GM10266 (cell line): ENCODE results near the gene GRIK4.

Experiments
- DNase-seq: peaks from one replicate; pipeline ENCODE4 v3.0.0; 2012; ENCODE audit errors: extremely low spot score
- TF ChIP-seq, protein P1 (sequence below): IDR thresholded peaks from 2 replicates; pipeline ENCODE4 v1.5.1; 2012; ENCODE audit warnings: mild to moderate bottlenecking, low read depth; ENCODE audit not compliant: control insufficient read depth, insufficient read depth; ENCODE audit errors: missing control alignments

GRIK4 gene

DNA sequence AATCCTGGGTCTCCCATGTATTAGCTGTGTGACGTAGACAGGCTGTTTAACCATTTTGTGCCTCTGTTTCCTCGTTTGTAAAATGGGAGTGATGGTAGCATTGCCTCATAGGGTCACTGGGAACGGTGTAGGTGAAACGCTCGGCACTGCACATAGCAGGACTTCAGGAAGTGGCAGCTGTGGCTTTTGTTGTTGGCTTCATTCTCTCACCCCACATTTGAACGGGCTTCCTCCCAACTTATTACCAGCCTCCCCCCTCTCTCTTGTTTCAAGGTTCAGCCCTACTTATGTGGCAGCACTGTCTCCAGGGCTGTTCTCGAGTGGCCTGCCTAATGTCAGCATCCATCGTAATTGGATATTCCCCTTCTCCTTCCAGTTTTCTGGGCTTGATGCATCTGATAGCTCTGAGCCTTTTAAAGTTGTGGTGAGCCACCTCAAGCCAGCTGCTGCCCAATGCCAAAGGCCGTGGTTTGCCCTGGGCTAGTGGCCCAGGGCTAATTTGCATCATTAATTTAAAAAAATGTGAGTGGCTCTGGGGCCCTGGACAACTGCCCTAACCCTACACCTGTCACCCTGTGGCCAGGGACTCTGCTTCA, 294.5 kb downstream of the GRIK4 start:
- no peak for DNase-seq
- TF ChIP-seq, protein P1, sequence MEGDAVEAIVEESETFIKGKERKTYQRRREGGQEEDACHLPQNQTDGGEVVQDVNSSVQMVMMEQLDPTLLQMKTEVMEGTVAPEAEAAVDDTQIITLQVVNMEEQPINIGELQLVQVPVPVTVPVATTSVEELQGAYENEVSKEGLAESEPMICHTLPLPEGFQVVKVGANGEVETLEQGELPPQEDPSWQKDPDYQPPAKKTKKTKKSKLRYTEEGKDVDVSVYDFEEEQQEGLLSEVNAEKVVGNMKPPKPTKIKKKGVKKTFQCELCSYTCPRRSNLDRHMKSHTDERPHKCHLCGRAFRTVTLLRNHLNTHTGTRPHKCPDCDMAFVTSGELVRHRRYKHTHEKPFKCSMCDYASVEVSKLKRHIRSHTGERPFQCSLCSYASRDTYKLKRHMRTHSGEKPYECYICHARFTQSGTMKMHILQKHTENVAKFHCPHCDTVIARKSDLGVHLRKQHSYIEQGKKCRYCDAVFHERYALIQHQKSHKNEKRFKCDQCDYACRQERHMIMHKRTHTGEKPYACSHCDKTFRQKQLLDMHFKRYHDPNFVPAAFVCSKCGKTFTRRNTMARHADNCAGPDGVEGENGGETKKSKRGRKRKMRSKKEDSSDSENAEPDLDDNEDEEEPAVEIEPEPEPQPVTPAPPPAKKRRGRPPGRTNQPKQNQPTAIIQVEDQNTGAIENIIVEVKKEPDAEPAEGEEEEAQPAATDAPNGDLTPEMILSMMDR = no peak

DNA sequence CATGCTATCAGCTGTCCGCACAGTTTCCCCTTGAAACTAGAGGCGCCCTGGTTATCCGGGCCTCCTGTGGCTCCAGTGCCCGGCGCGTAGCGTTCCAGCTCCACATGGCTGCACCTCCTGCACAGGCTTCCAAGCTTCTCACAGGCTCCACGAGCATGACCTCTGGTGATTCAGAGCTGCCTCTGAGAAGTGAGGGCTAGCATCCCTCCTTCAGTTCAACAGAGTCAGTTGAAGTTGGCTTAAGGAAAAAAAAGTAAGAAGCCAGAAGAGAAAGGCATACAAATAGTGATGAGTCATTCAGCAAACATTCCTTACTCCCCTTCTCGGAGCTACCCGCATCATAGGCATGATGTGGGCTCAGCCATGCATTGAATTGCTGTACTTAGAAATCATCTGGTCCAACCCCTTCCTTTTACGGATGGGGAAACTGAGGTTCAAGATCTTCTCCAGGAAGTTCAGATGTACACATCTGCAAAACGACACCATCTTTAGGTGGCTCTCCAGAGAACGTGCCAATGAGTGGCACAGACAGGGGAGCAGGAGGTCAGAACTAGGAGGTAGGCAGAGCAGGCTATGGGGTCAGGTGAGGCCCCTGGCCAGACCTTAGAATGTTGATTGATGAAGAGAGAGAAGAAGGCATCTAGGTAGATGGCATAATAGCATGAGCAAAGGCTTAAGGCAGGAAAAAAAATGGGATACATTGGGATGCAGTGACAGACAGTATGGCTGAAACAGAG, 296.0 kb downstream of the GRIK4 start:
- TF ChIP-seq, protein P1 = no peak

DNA sequence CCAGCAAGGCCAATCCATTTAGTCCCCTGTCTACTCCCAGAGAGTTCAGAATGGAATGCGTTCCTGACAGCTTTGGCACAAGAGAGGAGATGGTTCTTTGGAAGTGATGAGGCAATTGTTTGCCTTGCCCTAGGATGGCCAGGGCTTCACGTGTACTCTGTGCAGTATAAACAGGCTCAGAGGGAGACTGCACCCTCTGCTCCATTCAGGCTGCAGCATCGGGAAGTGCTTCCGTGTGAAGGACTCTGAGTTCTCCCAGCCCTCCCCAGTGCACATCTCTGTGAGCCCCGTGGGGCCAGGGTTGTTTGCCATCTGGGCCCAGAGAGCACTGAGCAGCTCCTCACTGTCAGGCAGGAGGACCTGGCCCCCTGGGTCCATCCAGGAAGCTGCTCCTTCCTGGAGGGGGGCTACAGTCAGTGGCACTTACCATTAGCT, 297.1 kb downstream of the GRIK4 start:
- TF ChIP-seq, protein P1 = no peak
- DNase-seq = no peak

More for the DNA sequence above, 296.0 kb downstream of the GRIK4 start:
- no peak for DNase-seq

DNA sequence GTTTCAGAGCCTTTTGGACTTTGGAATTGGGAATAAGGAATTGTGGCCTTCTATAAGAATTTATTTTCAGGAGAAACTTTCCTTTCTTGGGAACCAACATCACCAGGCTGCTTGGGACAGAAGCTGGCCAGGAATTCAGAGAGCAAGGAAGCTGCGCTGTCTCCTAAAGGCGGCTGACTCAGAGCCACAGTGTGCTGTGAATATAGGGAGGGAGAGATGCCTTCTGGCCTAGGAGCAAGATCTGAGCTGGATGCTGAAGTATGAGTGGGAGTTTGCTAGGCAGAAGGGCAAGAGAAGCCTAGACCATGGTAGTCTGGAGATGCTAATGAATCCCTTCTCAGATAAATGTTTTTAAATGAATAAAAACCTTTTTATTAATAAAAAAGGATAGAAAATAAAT, 298.7 kb downstream of the GRIK4 start:
- TF ChIP-seq, protein P1 = no peak
- DNase-seq = no peak

DNA sequence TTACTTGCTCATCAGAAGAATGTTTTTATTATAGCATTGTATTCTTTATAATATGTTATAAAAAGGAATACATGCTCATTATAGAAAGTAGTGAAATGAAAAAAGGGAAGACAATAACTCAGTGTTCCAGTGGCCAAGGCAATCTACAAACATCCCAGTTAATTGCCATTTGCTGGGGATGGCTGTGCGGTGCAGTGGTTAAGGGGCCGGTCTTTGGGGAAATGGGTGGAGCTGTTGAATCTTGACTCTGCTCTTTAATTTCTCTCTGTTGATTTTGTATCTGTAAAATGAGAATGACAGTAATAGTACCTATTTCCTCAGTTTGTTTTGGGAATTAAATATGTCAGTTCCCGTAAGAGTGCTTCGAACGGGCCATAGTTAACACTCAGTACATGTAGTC, 299.7 kb downstream of the GRIK4 start:
- TF ChIP-seq, protein P1 = no peak
- DNase-seq = no peak

DNA sequence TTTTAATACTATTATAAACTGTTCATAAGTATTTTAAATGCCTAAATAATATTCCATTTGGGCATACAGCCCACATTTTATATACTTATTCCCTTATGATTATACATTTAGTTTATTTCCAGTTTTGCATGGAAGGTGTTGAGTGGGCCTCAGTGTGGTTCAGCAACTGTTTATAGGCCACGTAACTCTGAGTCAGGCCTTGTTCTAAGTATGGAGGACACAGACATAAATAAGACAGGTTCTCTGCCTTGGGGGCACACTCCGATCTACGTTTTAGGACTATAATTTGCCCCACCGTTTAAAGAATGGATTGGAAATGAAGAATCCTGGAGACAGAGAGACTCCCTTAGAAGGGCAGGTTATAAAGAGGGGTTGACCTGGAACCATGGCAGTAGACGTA, 300.2 kb downstream of the GRIK4 start:
- no peak for DNase-seq
- TF ChIP-seq, protein P1 = no peak
